ENCODE data around the gene RBM26.

Gene RBM26, protein sequence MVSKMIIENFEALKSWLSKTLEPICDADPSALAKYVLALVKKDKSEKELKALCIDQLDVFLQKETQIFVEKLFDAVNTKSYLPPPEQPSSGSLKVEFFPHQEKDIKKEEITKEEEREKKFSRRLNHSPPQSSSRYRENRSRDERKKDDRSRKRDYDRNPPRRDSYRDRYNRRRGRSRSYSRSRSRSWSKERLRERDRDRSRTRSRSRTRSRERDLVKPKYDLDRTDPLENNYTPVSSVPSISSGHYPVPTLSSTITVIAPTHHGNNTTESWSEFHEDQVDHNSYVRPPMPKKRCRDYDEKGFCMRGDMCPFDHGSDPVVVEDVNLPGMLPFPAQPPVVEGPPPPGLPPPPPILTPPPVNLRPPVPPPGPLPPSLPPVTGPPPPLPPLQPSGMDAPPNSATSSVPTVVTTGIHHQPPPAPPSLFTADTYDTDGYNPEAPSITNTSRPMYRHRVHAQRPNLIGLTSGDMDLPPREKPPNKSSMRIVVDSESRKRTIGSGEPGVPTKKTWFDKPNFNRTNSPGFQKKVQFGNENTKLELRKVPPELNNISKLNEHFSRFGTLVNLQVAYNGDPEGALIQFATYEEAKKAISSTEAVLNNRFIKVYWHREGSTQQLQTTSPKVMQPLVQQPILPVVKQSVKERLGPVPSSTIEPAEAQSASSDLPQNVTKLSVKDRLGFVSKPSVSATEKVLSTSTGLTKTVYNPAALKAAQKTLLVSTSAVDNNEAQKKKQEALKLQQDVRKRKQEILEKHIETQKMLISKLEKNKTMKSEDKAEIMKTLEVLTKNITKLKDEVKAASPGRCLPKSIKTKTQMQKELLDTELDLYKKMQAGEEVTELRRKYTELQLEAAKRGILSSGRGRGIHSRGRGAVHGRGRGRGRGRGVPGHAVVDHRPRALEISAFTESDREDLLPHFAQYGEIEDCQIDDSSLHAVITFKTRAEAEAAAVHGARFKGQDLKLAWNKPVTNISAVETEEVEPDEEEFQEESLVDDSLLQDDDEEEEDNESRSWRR

GRCh38 chr13:79405831-79406596 is at the start of gene RBM26:
TSS of gene RBM26 (minus strand) at chr13:79406255. CDS start at chr13:79405774, 481 bp downstream.
- DNase-seq = peak; percentile 85 to 91

DNA sequence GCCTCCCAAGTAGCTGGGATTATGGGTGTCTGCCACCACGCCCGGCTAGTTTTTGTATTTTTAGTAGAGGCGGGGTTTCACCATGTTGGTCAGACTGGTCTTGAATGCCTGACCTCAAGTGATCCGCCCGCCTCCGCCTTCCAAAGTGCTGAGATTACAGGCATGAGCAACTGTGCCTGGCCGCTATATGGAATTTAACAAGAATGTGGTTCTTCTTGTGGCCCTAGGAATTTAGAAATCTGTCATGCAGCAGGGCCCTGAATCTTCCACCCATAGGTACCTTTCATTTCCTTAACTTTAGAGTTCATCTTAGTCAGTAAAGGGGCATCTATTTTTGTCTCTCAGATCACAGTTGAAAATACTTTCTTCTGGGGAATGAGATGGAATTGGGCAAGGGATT is 49.3 kb upstream of the RBM26 start:
- DNase-seq = no peak

GRCh38 chr13:79452239-79452913 is 46.3 kb upstream of the RBM26 start:
- no peak for DNase-seq

GRCh38 chr13:79451500-79451962 is 45.5 kb upstream of the RBM26 start:
- peak; percentile 17 to 78 for DNase-seq

DNA sequence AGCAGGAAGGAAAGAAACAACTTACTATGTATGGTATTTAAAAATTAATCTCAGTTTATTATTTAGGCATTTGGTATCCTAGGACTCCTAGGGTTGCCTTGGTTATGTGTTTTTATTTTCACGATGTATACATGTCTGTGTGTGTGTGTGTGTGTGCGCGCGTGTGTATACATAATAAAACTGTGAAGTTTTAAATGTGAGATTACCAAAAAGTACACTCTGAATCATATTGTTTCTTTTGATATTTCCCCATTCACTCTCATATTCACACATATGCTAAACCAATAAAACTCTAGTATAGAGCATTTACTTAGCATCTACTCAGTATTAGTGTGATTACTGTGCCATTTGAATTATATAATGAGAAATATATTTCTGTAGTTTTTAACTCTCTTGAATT is 44.1 kb upstream of the RBM26 start:
- DNase-seq = no peak

DNA sequence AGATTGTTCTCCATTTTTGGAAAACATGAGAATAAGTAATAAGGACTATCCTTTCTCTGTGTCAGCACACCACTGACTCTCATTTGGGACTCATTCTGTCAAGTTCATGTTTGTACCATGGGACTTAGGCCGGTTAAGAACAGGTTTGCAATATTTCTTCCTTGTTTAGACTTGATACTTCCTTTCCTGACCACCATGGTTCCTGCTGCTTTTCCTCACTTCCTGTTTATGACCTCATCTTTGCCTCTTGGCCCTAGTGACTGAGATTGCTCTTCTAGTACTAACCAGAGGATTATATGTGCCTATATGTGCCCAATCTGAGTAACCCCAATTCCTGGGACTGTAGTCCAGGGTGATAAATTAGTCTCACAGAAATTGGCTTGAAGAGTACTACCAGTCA is 42.4 kb upstream of the RBM26 start:
- peak in 1 of 2 donors; percentile 7 for DNase-seq

GRCh38 chr13:79447741-79448140 is 41.7 kb upstream of the RBM26 start:
- no peak for DNase-seq

DNA sequence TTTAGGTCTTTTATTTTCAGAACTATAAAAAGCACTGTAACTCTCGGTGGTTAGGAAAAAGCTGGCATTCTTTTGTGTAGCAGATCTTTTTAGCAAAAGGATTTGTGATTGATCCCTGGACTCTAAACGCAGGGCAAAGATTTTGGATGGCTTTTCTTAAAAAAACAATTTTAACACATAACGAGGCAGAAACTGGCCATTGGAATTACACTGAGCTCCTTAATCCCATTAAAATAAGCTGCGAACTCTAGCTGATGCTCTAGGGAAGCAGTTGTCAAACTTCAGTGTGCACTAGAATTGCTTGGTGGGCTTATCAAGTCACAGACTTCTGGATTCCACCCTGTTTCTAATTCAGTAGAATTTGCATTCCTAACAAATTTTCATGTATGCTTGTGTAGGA is 41.1 kb upstream of the RBM26 start:
- no peak for DNase-seq

DNA sequence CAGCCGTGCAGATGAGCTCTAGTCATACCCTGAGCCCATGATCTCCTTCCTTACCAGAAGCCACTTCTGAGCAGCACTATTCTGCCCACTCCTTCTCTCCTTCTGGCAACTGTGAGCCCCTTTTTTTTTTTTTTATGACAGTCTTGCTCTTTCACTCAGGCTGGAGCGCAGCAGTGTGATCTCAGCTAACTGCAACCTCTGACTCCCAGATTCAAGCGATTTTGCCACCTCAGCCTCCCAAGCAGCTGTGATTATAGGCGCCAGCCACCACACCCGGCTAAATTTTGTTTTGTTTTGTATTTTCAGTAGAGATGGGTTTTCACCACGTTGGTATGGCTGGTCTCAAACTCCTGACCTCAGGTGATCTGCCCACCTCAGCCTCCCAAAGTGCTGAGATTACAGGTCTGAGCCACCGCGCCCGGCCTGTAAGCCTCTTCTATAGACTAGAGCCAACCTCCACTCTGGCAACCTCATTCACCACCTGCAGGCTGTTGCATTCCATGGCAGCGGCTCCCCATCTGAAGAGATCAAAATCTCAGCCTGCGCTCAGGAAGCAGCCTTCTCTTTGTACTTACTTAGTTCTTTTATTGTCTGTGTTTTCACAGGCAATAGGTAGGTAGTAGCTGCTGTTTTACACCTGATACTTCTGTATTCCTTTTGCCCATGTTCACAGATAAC is 40.1 kb upstream of the RBM26 start:
- no peak for DNase-seq

GRCh38 chr13:79442706-79443105 is 36.7 kb upstream of the RBM26 start:
- DNase-seq = no peak

- DNase-seq = no peak
Measured at GRCh38 chr13:79442221-79442620, 36.2 kb upstream of the RBM26 start.

DNA sequence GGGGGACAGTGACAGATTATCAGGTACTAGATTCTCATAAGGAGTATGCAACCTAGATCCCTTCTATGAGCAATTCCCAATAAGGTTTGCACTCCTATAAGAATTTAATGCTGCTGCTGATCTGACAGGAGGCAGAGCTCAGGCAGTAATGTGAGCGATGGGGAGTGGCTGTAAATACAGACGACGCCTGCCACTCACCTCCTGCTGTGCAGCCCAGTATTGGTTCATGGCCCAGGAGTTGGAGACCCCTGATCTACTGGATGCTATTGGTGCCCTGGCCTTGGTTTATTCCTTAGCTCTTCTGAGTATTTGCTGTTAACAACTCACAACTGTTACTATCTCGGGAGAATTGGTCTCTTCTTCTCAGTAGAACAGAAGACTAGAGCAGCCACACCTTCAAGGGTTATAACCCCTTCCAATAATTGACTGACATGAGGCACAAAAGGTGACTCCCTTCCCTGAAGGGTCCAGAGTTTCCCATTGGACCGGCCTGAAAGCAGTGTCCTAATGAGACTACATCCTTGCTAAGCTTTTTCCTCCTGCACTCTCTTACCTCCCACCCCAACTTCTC is 35.0 kb upstream of the RBM26 start:
- no peak for DNase-seq

DNA sequence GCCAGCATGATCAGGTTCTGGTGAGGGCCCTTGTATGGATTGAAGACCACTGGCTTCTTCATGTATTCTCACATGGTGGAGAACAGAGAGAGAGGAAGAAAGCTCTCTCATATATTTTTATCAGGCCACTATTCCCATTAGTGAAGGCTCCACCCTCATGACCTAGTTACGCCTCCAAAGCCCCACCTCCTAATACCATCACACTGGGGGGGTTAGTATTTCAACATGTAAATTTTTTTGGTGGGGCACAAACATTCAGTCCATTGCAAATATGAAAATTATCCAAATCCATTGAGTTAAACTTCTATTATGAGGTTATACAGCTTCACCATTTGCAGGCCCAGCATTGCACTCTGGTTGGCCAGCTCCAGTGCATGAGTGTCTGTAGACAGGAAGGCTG is 33.2 kb upstream of the RBM26 start:
- no peak for DNase-seq

DNA sequence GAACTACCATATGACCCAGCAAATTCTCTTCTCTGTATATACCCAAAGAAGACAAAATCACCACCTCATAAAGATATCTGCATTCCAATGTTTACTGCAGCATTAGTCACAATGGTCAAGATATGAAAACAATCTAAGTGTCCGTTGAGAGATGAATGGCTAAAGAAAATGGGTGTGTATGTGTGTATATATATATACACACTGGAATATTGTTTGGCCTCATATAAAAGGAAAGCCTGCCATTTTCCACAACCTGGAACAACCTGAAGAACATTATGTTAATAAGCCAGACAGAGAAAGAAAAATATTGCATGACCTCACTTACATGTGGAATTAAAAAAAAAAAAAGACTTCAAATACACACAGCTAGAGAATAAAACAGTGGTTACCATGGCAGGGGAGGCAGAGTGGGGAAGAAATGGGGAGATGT is 29.5 kb upstream of the RBM26 start:
- no peak for DNase-seq

DNA sequence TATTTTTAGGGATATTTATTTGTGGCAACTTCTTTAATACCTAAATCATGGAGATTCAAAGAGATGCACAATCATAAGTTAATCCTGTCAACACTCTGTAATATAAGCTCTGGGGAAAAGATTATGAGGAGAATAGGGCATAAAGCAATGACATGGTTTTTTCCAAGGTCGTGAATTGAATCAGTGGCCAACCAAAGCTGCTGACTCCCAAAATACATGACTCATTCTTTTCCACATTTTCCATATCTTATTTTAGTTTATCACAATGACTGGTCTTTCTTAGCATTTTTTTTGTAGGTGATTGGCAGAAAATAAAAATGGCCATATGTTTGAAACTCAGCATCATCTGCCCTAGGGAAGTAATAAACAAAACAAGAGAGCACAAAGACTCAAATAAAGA is 28.5 kb upstream of the RBM26 start:
- no peak for DNase-seq

DNA sequence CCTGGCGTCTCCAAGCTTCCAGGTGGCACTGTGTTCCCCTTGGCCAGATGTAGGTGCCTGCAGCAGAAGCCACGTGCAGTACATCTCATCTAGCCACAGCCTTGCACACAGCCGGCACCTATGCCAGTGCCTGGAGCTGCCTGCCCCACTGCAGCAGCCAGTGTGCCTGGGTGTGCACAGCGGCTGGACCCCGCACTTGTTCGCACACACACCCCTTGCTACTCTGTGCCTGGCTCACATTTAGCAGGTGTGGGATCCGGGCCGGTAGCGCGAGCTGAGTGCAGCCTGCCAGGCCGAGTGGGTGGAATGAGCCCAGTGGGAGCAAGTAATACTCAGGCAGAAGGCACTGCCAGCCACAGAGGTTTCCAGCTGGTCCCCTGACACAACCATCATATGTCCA is 26.9 kb upstream of the RBM26 start:
- DNase-seq = no peak

DNA sequence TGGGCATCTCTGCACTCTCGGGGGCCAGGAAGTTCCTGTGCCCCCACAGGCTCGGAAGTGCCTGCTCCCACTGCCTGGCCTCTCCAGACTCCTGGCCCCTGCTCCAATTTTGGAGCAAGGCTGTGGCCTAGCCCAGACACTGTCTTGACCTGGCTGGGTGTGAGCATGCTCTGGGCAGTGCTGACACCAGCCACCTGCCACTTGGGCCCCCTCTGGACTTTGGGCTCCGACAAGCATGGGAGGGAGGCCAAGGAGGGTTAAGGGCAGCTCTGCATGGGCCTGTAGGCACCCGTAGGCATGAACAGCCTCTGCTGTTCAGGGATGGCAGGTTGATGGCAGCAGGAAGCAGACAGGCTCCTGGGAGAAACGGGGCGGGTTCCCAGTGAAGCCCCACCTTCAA is 26.0 kb upstream of the RBM26 start:
- DNase-seq = no peak

- no peak for DNase-seq
Measured at GRCh38 chr13:79429309-79429708, 23.3 kb upstream of the RBM26 start.

DNA sequence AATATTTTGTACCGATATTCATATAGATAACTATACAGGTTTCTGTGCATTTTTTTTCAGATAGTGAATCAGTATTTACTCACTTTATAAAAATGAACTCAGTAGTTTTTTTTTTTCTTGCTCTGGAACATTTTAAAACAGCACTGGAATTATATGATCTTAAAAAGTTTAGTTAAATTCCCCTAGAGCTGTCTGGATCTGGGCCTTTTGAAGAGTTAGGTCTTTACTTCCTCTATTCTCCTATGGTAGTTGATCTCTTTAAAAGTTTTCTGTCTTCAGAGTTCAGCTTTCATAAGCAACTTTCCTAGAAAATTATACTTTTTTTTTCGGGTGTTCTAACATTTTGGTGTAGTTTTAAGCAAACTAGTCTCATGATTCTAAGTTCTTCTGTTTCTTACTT is 21.8 kb upstream of the RBM26 start:
- DNase-seq = no peak

GRCh38 chr13:79427265-79427664 is 21.2 kb upstream of the RBM26 start:
- DNase-seq = no peak

Data from bone marrow (tissue), 2 donors.